ENCODE results near the gene SCGB1D1.

SCGB1D1 gene

DNA sequence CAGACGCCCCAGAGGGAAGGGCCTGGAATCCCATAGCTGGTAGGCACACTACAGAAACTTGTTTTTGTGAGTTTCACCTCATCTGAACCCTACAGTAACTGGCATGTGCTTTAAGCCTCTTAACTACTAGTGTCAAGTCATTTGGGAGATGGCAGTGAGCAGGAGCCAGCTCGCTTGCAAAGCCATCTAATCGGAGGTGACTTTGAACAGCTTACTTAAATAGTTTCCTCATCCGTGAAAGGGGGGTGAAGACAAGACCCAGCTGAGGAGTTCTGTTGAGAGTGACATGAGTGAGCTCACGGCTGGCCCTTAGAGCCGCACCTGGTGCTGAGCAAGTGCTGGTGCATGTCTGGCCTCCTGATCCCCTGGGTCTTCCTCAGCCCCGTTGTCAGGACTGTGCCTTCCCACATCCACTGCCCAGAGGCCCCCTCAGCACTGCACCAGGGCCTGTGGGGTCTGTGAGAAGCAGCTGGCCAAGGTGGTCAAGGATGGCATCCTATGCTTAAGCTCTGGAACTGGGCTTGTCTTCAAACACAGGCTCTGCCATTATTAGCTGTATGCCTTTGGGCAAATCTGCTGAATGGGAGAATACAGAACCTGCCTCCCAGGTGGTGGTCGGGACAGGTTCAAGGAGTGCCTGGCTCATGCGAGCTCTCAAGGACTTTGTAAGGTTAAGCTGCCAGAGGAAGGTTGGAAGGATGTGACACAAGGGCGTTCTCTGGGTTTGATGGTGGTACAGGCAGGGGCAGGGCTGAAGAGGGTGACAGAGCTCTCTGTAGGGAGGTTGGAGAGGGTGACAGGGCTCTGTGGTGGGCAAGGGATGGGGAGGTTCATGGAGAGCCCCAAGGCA, 38.9 kb upstream of the SCGB1D1 start:
- DNase-seq: no peak
- Mint-ChIP-seq H3K27me3 (no peaks in the 10 kb centered on the region), H3K4me3 (no peak overlapping the region), H3K36me3 (peaks cover 54% of the 10 kb centered on the region), H3K4me1 (no peaks in the 10 kb centered on the region), H3K9me3 (no peaks in the 10 kb centered on the region), H3K27ac (no peak overlapping the region)
- CTCF ChIA-PET: interaction anchor here (0.6 to 1.5 kb wide), 3 partner anchors 42 to 205 kb away, joined by 3 to 4 read pairs (median 3); no protein-coding TSS in a partner anchor

DNA sequence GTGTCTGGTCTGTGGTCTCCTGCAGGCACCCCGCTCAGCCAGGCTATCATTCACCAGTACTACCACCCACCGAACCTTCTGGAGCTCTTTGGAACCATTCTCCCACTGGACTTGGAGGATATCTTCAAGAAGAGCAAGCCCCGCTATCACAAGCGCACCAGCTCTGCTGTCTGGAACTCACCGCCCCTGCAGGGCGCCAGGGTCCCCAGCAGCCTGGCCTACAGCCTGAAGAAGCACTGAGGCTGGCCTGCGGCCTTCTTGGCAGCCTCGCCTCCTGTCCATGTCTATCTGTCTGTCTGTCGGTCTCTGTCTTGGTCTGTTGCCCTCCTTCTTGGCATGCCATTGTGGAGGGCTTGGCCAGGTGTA, 38.3 kb upstream of the SCGB1D1 start:
- Mint-ChIP-seq H3K4me1 (no peaks in the 10 kb centered on the region), H3K27me3 (no peaks in the 10 kb centered on the region), H3K27ac (no peak overlapping the region), H3K4me3 (no peak overlapping the region), H3K36me3 (peaks cover 49% of the 10 kb centered on the region), H3K9me3 (no peaks in the 10 kb centered on the region)
- no peak for DNase-seq
- CTCF ChIA-PET: interaction anchor here (0.7 to 1.5 kb wide), 2 partner anchors 43 to 56 kb away, joined by 3 to 4 read pairs; no protein-coding TSS in a partner anchor

DNA sequence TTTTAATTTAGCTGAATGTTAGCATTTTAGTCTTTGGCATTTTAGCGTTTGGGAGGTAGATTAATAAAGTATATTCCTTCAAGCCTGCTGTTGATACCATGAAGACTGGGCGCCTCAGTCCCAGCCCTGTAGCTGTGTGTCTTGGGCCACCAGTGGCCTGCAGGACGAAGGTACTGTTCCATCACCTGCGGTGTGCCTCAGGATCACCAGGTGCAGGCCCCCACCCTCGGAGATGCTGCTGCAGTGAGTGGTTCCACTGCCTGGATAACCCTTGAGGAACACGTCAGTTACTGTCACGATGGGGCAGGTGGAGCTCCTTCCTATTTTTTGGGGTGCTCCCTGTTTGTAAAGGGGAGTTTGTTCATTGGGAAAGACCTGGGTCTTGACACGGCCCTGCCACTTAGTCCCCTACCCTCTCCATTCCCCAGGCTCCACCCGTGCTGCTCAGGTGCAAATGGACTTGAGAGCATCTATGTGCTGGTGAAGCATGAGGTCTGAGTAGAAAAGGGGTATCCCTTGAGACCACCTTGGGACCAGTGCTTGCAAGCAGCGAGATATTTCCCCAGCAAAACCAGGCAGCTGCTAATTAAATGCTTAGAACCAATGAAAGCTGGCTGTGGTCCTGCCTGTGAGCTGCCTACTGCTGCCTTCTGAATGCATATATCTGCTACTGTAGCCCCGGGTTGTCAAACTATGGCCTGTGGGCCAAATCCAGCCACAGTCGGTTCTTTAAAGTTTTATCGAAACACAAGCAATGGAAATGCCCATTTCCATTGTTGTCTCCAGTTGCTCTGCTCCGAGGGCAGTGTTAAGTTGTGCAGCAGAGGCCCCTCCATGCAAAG, 37.5 kb upstream of the SCGB1D1 start:
- CTCF ChIA-PET: interaction anchor here (1.5 kb wide), 1 partner anchor 55 kb away, joined by 4 read pairs; no protein-coding TSS in a partner anchor
- Mint-ChIP-seq H3K27ac (no peak overlapping the region), H3K4me1 (no peaks in the 10 kb centered on the region), H3K4me3 (no peak overlapping the region), H3K9me3 (no peaks in the 10 kb centered on the region), H3K36me3 (peaks cover 43% of the 10 kb centered on the region), H3K27me3 (no peaks in the 10 kb centered on the region)
- DNase-seq: no peak

DNA sequence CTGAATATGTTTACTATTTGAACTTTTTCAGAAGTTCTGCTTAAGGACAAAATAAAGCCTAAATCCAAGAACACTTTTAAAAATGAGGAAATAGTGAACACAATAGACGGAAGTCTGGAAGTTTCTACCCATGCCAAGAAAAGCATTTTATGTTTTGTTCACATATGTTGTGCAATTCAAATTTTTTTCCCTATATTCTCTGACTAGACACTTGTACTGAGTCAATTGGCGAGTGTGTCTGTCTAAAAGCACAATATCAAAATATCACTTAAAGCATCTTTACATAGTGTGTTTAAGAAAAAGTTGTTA, 37.0 kb upstream of the SCGB1D1 start:
- DNase-seq: no peak
- H3K36me3 Mint-ChIP-seq: peaks cover 38% of the 10 kb centered on the region
- no peak overlapping the region for H3K4me3 Mint-ChIP-seq
- H3K27me3 Mint-ChIP-seq: peaks cover 5% of the 10 kb centered on the region
- CTCF ChIA-PET: no interaction called here
- no peaks in the 10 kb centered on the region for H3K4me1 Mint-ChIP-seq
- H3K9me3 Mint-ChIP-seq: no peaks in the 10 kb centered on the region
- no peak overlapping the region for H3K27ac Mint-ChIP-seq

DNA sequence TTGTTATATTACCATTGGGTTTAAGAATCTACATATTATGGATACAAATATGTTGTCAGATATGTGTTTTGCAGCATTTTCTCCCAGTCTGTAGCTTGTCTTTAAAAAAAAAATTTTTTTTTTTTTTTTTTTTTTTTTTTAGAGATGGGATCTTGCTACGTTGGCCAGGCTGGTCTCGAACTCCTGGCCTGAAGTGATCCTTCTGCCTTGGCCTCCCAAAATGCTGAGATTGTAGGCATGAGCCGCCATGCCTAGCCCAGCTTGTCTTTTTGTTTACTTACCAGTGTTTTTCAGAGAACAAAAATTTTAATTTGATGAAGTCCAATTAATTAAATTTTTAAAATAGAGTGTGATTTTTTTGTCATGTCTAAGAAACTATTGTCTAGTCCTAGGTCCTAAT, 36.4 kb upstream of the SCGB1D1 start:
- no peak for DNase-seq
- H3K4me1 Mint-ChIP-seq: no peaks in the 10 kb centered on the region
- H3K4me3 Mint-ChIP-seq: no peak overlapping the region
- no peaks in the 10 kb centered on the region for H3K9me3 Mint-ChIP-seq
- H3K27ac Mint-ChIP-seq: no peak overlapping the region
- H3K36me3 Mint-ChIP-seq: peaks cover 37% of the 10 kb centered on the region
- H3K27me3 Mint-ChIP-seq: peaks cover 8% of the 10 kb centered on the region
- CTCF ChIA-PET: no interaction called here

DNA sequence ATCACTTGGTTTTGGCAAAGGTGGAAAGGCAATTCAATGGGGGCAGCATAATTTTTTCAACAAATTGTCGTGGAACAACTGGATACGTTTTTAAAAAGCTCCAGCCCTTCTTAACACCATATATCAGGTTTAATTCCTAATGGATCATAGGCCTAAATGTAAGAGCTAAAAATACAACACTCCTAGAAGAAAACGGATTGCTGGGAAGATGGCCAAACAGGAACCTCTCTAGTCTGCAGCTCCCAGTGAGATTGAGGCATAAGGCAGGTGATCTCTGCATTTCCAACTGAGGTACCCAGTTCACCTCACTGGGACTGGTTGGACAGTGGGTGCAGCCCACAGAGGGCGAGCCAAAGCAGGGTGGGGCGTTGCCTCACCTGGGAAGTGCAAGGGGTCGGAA, 32.4 kb upstream of the SCGB1D1 start:
- Mint-ChIP-seq H3K4me3 (no peak overlapping the region), H3K9me3 (no peaks in the 10 kb centered on the region), H3K27ac (no peak overlapping the region), H3K4me1 (no peaks in the 10 kb centered on the region), H3K27me3 (peaks cover 34% of the 10 kb centered on the region), H3K36me3 (peaks cover 13% of the 10 kb centered on the region)
- CTCF ChIA-PET: interaction anchor here (1.0 kb wide), 1 partner anchor 13 kb away, joined by 3 read pairs; no protein-coding TSS in a partner anchor
- no peak for DNase-seq

DNA sequence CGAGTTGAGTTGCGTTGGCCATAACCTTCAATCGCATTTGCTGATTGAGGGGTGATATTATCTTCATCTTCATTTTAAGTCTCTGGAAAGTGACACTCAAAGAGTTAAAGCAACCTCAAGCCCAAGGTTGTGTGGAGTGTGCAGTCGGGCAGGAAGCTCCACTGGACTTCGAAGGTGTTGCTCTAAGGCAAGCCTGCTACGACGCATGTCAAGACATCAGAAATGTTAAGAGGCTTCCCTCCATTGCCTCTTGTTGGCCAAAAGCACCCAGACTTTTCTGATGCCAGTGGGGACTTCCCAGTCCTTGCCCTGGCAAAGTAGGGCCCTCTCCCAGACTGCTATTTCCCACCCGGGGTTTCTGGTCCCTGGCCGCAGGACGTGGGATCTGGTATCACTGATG, 23.6 kb upstream of the SCGB1D1 start:
- CTCF ChIA-PET: no interaction called here
- no peak overlapping the region for H3K4me3 Mint-ChIP-seq
- H3K4me1 Mint-ChIP-seq: peaks cover 2% of the 10 kb centered on the region
- no peaks in the 10 kb centered on the region for H3K36me3 Mint-ChIP-seq
- no peak overlapping the region for H3K27ac Mint-ChIP-seq
- peaks cover 62% of the 10 kb centered on the region for H3K27me3 Mint-ChIP-seq
- DNase-seq: no peak
- H3K9me3 Mint-ChIP-seq: no peaks in the 10 kb centered on the region

DNA sequence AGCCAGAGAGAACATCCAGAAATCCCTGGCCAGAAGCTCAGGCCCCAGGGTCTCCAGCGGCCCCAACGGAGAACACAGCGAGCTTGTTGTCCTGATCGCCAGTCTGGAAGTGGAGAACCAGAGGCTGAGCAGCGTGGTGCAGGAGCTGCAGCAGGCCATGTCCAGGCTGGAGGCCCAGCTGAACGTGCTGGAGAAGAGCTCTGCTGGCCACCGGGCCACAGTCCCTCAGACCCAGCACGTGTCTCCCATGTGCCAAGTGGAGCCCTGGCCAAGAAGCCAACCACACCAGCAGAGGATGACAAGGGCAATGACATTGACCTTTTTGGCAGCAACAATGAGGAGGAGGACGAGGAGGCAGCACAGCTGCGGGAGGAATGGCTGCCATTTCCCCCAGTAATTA, 20.6 kb upstream of the SCGB1D1 start:
- peaks cover 4% of the 10 kb centered on the region for H3K4me1 Mint-ChIP-seq
- CTCF ChIA-PET: interaction anchor here (1.8 kb wide), 1 partner anchor 145 kb away, joined by 4 read pairs; no protein-coding TSS in a partner anchor

DNA sequence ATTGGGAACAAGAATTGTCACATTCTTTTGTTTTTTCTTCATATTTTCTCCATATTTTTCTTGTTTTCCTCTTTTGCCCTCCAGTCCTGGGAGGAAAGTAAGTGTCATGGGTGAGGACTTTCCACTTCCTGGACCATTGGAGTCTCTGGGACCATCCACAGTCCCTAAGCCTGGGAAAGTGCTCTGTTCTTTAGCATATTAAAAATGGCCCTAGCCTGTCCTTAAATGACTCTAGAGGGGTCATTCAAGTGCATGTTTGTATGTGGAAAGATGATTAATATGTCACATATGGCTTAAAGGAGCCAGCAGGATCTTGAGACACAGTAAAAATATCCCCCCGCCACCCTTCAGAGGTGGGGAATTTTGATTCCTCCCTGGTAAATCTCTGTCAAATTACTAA, 20.1 kb upstream of the SCGB1D1 start:
- no peak overlapping the region for H3K27ac Mint-ChIP-seq
- H3K4me1 Mint-ChIP-seq: peaks cover 4% of the 10 kb centered on the region
- DNase-seq: no peak
- H3K36me3 Mint-ChIP-seq: no peaks in the 10 kb centered on the region
- no peaks in the 10 kb centered on the region for H3K9me3 Mint-ChIP-seq
- CTCF ChIA-PET: interaction anchor here (0.7 to 2.6 kb wide), 5 partner anchors 88 to 273 kb away, joined by 3 to 12 read pairs (median 4); no protein-coding TSS in a partner anchor
- H3K4me3 Mint-ChIP-seq: no peak overlapping the region
- peaks cover 62% of the 10 kb centered on the region for H3K27me3 Mint-ChIP-seq

More for the DNA sequence above, 20.6 kb upstream of the SCGB1D1 start:
- H3K27me3 Mint-ChIP-seq: peaks cover 65% of the 10 kb centered on the region
- no peak overlapping the region for H3K27ac Mint-ChIP-seq
- H3K4me3 Mint-ChIP-seq: no peak overlapping the region
- no peak for DNase-seq
- no peaks in the 10 kb centered on the region for H3K36me3 Mint-ChIP-seq
- H3K9me3 Mint-ChIP-seq: no peaks in the 10 kb centered on the region

DNA sequence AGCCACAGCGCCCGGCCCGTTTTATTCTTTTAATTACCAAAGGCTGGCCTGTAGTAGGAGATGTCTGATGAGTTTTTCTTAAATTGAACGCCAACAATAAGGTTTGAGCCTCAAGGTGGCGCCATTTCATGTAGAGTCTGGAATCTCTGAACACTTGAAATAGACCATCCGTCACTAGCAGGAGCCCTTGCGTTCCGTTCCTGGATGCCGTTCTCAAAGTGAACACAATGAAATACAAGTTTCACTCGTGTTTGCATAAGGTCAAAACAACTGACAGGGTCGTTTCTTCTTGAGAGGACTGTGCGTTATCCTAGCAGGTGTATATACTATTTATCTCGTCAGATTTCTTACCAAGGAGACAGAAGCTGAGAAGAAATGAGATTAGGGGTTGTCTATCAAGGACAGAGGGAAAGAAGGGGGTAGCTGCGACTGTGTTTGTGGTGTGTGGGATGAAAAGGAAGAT, 18.7 kb upstream of the SCGB1D1 start:
- Mint-ChIP-seq H3K4me3 (no peak overlapping the region), H3K4me1 (peaks cover 4% of the 10 kb centered on the region), H3K27ac (no peak overlapping the region), H3K27me3 (peaks cover 60% of the 10 kb centered on the region), H3K9me3 (no peaks in the 10 kb centered on the region), H3K36me3 (no peaks in the 10 kb centered on the region)
- CTCF ChIA-PET: interaction anchor here (0.8 to 2.6 kb wide), 10 partner anchors 9 to 209 kb away, joined by 3 to 12 read pairs (median 4); partner anchors contain the start of gene SCGB2A1
- peak; percentile 89 for DNase-seq

DNA sequence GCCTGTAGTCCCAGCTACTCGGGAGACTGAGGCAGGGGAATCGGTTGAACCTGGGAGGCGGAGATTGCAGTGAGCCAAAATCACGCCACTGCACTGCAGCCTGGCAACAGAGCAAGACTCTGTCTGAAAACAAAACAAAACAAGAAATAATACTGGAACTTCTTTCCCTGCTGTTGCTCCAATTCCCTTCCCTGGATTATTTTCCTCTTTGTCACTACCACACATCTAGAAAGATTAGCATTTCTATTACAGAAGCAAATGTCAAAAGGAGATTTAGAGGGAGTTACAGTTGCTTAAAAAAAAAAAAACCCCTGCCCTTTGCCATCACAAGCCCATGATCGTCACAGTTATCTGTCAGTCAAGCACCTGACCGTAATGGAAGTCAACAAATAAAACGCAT, 17.7 kb upstream of the SCGB1D1 start:
- no peak for DNase-seq
- Mint-ChIP-seq H3K27ac (no peak overlapping the region), H3K9me3 (no peaks in the 10 kb centered on the region), H3K36me3 (no peaks in the 10 kb centered on the region), H3K27me3 (peaks cover 50% of the 10 kb centered on the region), H3K4me1 (peaks cover 4% of the 10 kb centered on the region), H3K4me3 (no peak overlapping the region)
- CTCF ChIA-PET: interaction anchor here (0.8 to 2.6 kb wide), 7 partner anchors 10 to 208 kb away, joined by 3 to 12 read pairs (median 5); partner anchors contain the start of gene SCGB2A1

DNA sequence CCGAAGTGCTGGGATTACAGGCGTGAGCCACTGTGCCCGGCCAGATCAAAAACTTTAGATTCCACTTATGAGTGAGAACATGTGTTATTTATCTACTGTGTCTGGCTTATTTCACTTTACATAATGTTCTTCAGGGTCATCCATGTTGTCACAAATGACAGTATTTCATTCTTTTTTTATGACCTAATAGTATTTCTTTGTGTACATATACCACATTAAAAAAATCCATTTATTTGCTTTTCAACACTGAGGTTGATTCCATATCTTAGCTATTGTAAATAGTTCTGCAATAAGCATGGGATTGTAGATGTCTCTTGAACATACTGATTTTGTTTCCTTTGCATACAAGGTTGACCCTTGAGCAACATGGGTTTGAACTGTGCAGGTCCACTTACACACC, 13.2 kb upstream of the SCGB1D1 start:
- Mint-ChIP-seq H3K9me3 (no peaks in the 10 kb centered on the region), H3K27me3 (peaks cover 26% of the 10 kb centered on the region), H3K36me3 (no peaks in the 10 kb centered on the region), H3K4me1 (no peaks in the 10 kb centered on the region), H3K27ac (no peak overlapping the region), H3K4me3 (no peak overlapping the region)
- no peak for DNase-seq
- CTCF ChIA-PET: no interaction called here

DNA sequence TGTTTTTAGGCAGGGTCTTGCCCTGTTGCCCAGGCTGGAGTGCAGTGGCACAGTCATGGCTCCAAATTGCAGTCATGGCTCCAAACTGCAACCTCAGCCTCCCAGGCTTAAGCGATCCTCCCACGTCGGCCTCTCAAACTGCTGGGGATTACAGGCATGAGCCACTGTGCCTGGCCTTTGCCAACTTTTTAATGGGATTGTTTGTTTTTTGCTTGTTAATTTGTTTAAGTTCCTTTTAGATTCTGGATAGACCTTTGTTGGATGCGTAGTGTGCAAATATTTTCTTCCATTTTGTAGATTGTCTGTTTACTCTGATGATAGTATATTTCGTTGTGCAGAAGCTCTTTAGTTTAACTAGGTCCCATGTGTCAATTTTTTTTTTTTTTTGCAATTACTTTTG, 10.0 kb upstream of the SCGB1D1 start:
- CTCF ChIA-PET: interaction anchor here (1.0 kb wide), 1 partner anchor 8 kb away, joined by 4 read pairs; no protein-coding TSS in a partner anchor
- Mint-ChIP-seq H3K9me3 (no peaks in the 10 kb centered on the region), H3K4me1 (no peaks in the 10 kb centered on the region), H3K27ac (no peak overlapping the region), H3K4me3 (no peak overlapping the region), H3K27me3 (peaks cover 8% of the 10 kb centered on the region), H3K36me3 (no peaks in the 10 kb centered on the region)
- DNase-seq: no peak

DNA sequence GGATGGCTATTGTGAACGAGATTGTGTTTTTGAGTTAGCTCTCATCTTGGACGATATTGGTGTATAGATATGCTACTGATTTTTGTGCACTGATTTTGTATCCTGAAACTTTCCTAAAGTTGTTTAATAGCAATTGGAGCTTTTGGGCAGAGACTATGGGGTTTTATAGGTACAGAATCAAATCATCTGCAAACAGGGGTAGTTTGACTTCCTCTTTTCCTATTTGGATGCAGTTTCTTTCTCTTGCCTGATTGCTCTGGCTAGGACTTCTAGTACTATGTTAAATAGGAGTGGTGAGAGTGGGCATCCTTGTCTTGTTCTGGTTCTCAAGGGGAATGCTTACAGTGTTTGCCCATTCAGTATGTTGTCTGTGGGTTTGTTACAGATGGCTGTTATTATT, 8.9 kb upstream of the SCGB1D1 start:
- H3K36me3 Mint-ChIP-seq: no peaks in the 10 kb centered on the region
- CTCF ChIA-PET: no interaction called here
- no peak overlapping the region for H3K27ac Mint-ChIP-seq
- H3K9me3 Mint-ChIP-seq: no peaks in the 10 kb centered on the region
- no peak overlapping the region for H3K4me3 Mint-ChIP-seq
- H3K4me1 Mint-ChIP-seq: no peaks in the 10 kb centered on the region
- peaks cover 12% of the 10 kb centered on the region for H3K27me3 Mint-ChIP-seq
- DNase-seq: no peak
